HCT116 (cell line): ENCODE results near the gene GBP2. TPM values are rescaled to one million over a fixed set of nuclear protein-coding genes. Genes with fewer than 3 reads are reported as not detected.

ENCODE experiments used
- ATAC-seq: fragments of 200-7000 bp; cut with Tn5 transposase; 2 replicates; pipeline ENCODE4 v1.9.1; 2020; ENCODE audit warnings: mild to moderate bottlenecking, moderate library complexity
- BruUV-seq: library from RNA; stranded (reverse); fragments of 400-500 nt; replicated peaks from 2 replicates; lab custom pipeline; 2021; lab: Mats Ljungman, UMichigan
- CTCF ChIA-PET: fragments of 300-600 bp; sonication (Branson Sonifier 250); formaldehyde crosslinking; loops from one replicate; lab custom pipeline; 2021; ENCODE audit warnings: antibody characterized with exemption; lab: Charles Lee
- POLR2A ChIA-PET: fragments of 300-600, 350-600 bp; sonication (Branson Sonifier 250); formaldehyde crosslinking; loops from one replicate; lab custom pipeline; 2021; ENCODE audit warnings: antibody characterized with exemption; lab: Charles Lee
- RAD21 ChIA-PET, 2 experiments: fragments of 300-600 bp; sonication (Branson Sonifier 250); formaldehyde crosslinking; loops; one replicate each; lab custom pipeline; 2023; ENCODE audit warnings: low total read pairs in 2 of 2; ENCODE audit not compliant: uncharacterized antibody in 2 of 2, unreplicated experiment in 2 of 2, low non-redundant PET in 1 of 2; lab: Charles Lee
- DNase-seq: peaks from one replicate; pipeline ENCODE4 v3.0.0-alpha.2; 2010; ENCODE audit warnings: low read depth, low spot score
- H2AFZ ChIP-seq: fragments of 200-600 bp; shearing (Covaris generic), sonication (generic); 2 replicates; pipeline ENCODE4 v1.6.1; 2017; ENCODE audit warnings: low read depth, mixed run types, mixed read lengths, antibody characterized with exemption, low read length; ENCODE audit not compliant: poor library complexity, severe bottlenecking
- H3K27ac ChIP-seq: 2 replicates; pipeline ENCODE4 v1.5.1; 2012; ENCODE audit warnings: low read depth, low read length
- H3K27me3 ChIP-seq: fragments of 200-600 bp; sonication (generic); 2 replicates; pipeline ENCODE4 v1.6.1; 2016; ENCODE audit warnings: mixed run types, low read length, mixed read lengths; ENCODE audit not compliant: insufficient read depth
- H3K36me3 ChIP-seq, 2 experiments: fragments of 200-500 bp in 1 of 2; fragments of 200-600 bp in 1 of 2; sonication (Bioruptor generic) in 1 of 2; sonication (generic) in 1 of 2; 2 replicates each; pipeline versions ENCODE4 v1.5.1 to v1.6.1; 2014 to 2016; ENCODE audit warnings: low read length in 2 of 2, inconsistent platforms in 1 of 2, mixed read lengths in 1 of 2, mixed run types in 1 of 2; ENCODE audit not compliant: insufficient read depth in 2 of 2, control insufficient read depth in 1 of 2
- H3K4me1 ChIP-seq, 2 experiments: fragments of 200-600 bp in 1 of 2; sonication (generic) in 1 of 2; 2 replicates each; pipeline versions ENCODE4 v1.5.1 to v1.6.1; 2012 to 2017; ENCODE audit warnings: low read length in 2 of 2, inconsistent platforms in 1 of 2, mild to moderate bottlenecking in 1 of 2, mixed read lengths in 1 of 2, mixed run types in 1 of 2, moderate library complexity in 1 of 2; ENCODE audit not compliant: insufficient read depth in 2 of 2, control insufficient read depth in 1 of 2
- H3K4me2 ChIP-seq: fragments of 200-600 bp; sonication (generic); 2 replicates; pipeline ENCODE4 v1.6.1; 2017; ENCODE audit warnings: mixed run types, low read length, mixed read lengths
- H3K4me3 ChIP-seq, 2 experiments: fragments of 200-600 bp in 1 of 2; sonication (generic) in 1 of 2; replicated peaks in 1 of 2; 2 replicates each; pipeline ENCODE4 v1.5.1; 2011 to 2016; ENCODE audit warnings: low read length in 2 of 2, control low read depth in 1 of 2, low read depth in 1 of 2, mild to moderate bottlenecking in 1 of 2, mixed read lengths in 1 of 2, mixed run types in 1 of 2
- H3K79me2 ChIP-seq: fragments of 200-600 bp; sonication (generic); 2 replicates; pipeline ENCODE4 v1.6.1; 2017; ENCODE audit warnings: mild to moderate bottlenecking, mixed run types, low read length, moderate library complexity, mixed read lengths; ENCODE audit not compliant: insufficient read depth
- H3K9ac ChIP-seq: fragments of 200-600 bp; sonication (generic); 2 replicates; pipeline ENCODE4 v1.6.1; 2016; ENCODE audit warnings: low read length, mixed read lengths
- H3K9me2 ChIP-seq: fragments of 200-600 bp; sonication (generic), shearing (Covaris generic); 2 replicates; pipeline ENCODE4 v1.6.1; 2017; ENCODE audit warnings: mixed run types, mild to moderate bottlenecking, moderate library complexity; ENCODE audit not compliant: insufficient read depth
- H3K9me3 ChIP-seq, 2 experiments: fragments of 200-500 bp in 1 of 2; fragments of 200-600 bp in 1 of 2; sonication (Bioruptor generic) in 1 of 2; sonication (generic) in 1 of 2; 2 replicates each; pipeline ENCODE4 v1.6.1; 2014 to 2017; ENCODE audit warnings: low read length in 2 of 2, mixed read lengths in 2 of 2, inconsistent platforms in 1 of 2, low read depth in 1 of 2, mild to moderate bottlenecking in 1 of 2, mixed run types in 1 of 2, moderate library complexity in 1 of 2; ENCODE audit not compliant: control insufficient read depth in 1 of 2, insufficient read depth in 1 of 2
- H4K20me1 ChIP-seq: fragments of 200-600 bp; sonication (generic), shearing (Covaris generic); 2 replicates; pipeline ENCODE4 v1.6.1; 2017; ENCODE audit warnings: mixed run types, mild to moderate bottlenecking, moderate library complexity; ENCODE audit not compliant: insufficient read depth
- ATF3 ChIP-seq: IDR thresholded peaks from 2 replicates; pipeline ENCODE4 v1.6.1; 2012
- CBX3 ChIP-seq: IDR thresholded peaks from 2 replicates; pipeline ENCODE4 v1.6.1; 2012; ENCODE audit warnings: low read depth
- CEBPB ChIP-seq: IDR thresholded peaks from 2 replicates; pipeline ENCODE4 v1.6.1; 2012; ENCODE audit warnings: low read depth
- CTCF ChIP-seq, 3 experiments: fragments of 200-600 bp in 1 of 3; sonication (generic) in 1 of 3; IDR thresholded peaks in 2 of 3; conservative IDR thresholded peaks in 1 of 3; 2 replicates each; pipeline ENCODE4 v1.5.1; 2012 to 2017; ENCODE audit warnings: low read depth in 2 of 3, low read length in 2 of 3, antibody characterized with exemption in 1 of 3, borderline replicate concordance in 1 of 3, control low read depth in 1 of 3, mild to moderate bottlenecking in 1 of 3, mixed read lengths in 1 of 3, mixed run types in 1 of 3, moderate library complexity in 1 of 3; ENCODE audit not compliant: insufficient read depth in 1 of 3
- EGR1 ChIP-seq: IDR thresholded peaks from 2 replicates; pipeline ENCODE4 v1.6.1; 2012; ENCODE audit warnings: low read depth
- ELF1 ChIP-seq: IDR thresholded peaks from 2 replicates; pipeline ENCODE4 v1.6.1; 2012; ENCODE audit warnings: low read depth, borderline replicate concordance
- EZH2 ChIP-seq: fragments of 200-600 bp; sonication (generic); IDR thresholded peaks from 2 replicates; pipeline ENCODE4 v1.6.1; 2017; ENCODE audit warnings: antibody characterized with exemption, mixed run types
- EZH2phosphoT487 ChIP-seq: fragments of 200-600 bp; IDR thresholded peaks from 2 replicates; pipeline ENCODE4 v1.6.1; 2018; ENCODE audit warnings: antibody characterized with exemption, borderline replicate concordance
- FOSL1 ChIP-seq: IDR thresholded peaks from 2 replicates; pipeline ENCODE4 v1.6.1; 2012; ENCODE audit warnings: low read depth
- MAX ChIP-seq: IDR thresholded peaks from 2 replicates; pipeline ENCODE4 v1.6.1; 2012
- POLR2A ChIP-seq: IDR thresholded peaks from 2 replicates; pipeline ENCODE4 v1.7.0; 2011; ENCODE audit warnings: borderline replicate concordance; ENCODE audit not compliant: insufficient read depth, insufficient read length; ENCODE audit errors: extremely low read depth
- POLR2AphosphoS5 ChIP-seq: IDR thresholded peaks from 2 replicates; pipeline ENCODE4 v1.6.1; 2011; ENCODE audit warnings: mild to moderate bottlenecking, low read depth, low read length, moderate library complexity
- RAD21 ChIP-seq: IDR thresholded peaks from 2 replicates; pipeline ENCODE4 v1.6.1; 2012; ENCODE audit warnings: low read depth, mild to moderate bottlenecking
- REST ChIP-seq: IDR thresholded peaks from 2 replicates; pipeline ENCODE4 v1.6.1; 2012; ENCODE audit warnings: low read depth
- SIN3A ChIP-seq: IDR thresholded peaks from 2 replicates; pipeline ENCODE4 v1.6.1; 2012; ENCODE audit warnings: low read depth
- SRF ChIP-seq: IDR thresholded peaks from 2 replicates; pipeline ENCODE4 v1.6.1; 2012; ENCODE audit warnings: low read depth
- TCF7L2 ChIP-seq: IDR thresholded peaks from 2 replicates; pipeline ENCODE4 v1.7.0; 2011; ENCODE audit warnings: borderline replicate concordance, inconsistent platforms; ENCODE audit not compliant: insufficient read depth, insufficient read length; ENCODE audit errors: extremely low read depth
- ZNF274 ChIP-seq: fragments of 200-500 bp; sonication (Bioruptor generic); IDR thresholded peaks from 2 replicates; pipeline ENCODE4 v1.6.1; 2014; ENCODE audit warnings: mild to moderate bottlenecking, low read depth, low read length, inconsistent platforms
- intact Hi-C: fragments of 100-400 bp; cut with micrococcal nuclease; formaldehyde crosslinking; loops from 2 replicates; pipeline ENCODE4 v1.10.0; 2022
- total RNA-seq: library from RNA; stranded (reverse); gene quantifications from one replicate; pipeline ENCODE4 v1.2.1, GENCODE V29; 2021; ENCODE audit not compliant: unreplicated experiment

The GBP2 gene
- total RNA-seq, 1 experiment from 2014 or later: 0.98 TPM

- Histone ChIP-seq H2AFZ (no peak overlapping the region), H4K20me1 (no peaks in the 10 kb centered on the region), H3K9ac (no peak overlapping the region), H3K36me3 (no peaks in the 10 kb centered on the region), H3K4me1 (no peaks in the 10 kb centered on the region), H3K27me3 (no peaks in the 10 kb centered on the region), H3K4me3 (no peak overlapping the region), H3K9me3 (no peaks in the 10 kb centered on the region), H3K9me2 (no peaks in the 10 kb centered on the region), H3K27ac (no peak overlapping the region), H3K4me2 (no peak overlapping the region), H3K79me2 (no peaks in the 10 kb centered on the region)
- no TSS peak for BruUV-seq
- TF ChIP-seq CBX3 (no peak), MAX (no peak), ELF1 (no peak), RAD21 (no peak), SIN3A (no peak), POLR2AphosphoS5 (no peak), CTCF (IDR thresholded peaks at IDR 0.05 in 2 of 3, conservative IDR thresholded peaks at IDR 0.05 in 1 of 3; ENCODE audit: borderline replicate concordance in 1 of 3, insufficient read depth in 1 of 3, low read depth in 2 of 3, low read length in 2 of 3) (no peak), REST (no peak), FOSL1 (no peak), ATF3 (no peak), POLR2A (no peak), EZH2 (no peak), EGR1 (no peak), EZH2phosphoT487 (no peak), ZNF274 (no peak), SRF (no peak), CEBPB (no peak), TCF7L2 (no peak)
- intact Hi-C loops: no loop called here
- no peak for ATAC-seq
- ChIA-PET RAD21 (no interaction called here), CTCF (no interaction called here), POLR2A (no interaction called here)
- no peak for DNase-seq
Measured at GRCh38 chr1:89070509-89070908, 55.4 kb downstream of the GBP2 start.
